NCI-H2081 (cell line): ENCODE results near the gene ZNF469.

Experiments
- DNase-seq, 2 experiments: peaks; one replicate each; lab custom pipeline; 2025; lab: John Stamatoyannopoulos, UW

The ZNF469 gene

DNA sequence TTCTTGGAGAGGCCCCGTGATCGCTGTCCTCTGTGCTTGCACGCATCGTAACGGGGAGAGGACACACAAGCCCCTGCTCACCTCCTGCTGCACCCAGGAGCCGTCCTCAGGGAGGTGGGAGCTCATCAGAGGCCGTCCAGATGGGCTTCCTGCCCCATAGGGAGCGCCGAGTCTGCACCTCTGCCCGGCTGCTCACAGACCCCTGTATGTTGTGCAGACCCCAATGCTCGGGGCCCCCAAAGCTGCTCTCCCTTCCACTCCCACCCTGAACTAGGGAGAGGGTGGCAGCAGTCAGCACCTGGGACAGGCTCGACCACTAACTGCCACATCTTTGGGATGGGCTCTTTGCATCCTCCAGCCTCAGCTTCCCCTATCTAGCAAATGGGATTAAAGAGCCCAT, 4.4 kb upstream of the ZNF469 start:
- DNase-seq = no peak

DNA sequence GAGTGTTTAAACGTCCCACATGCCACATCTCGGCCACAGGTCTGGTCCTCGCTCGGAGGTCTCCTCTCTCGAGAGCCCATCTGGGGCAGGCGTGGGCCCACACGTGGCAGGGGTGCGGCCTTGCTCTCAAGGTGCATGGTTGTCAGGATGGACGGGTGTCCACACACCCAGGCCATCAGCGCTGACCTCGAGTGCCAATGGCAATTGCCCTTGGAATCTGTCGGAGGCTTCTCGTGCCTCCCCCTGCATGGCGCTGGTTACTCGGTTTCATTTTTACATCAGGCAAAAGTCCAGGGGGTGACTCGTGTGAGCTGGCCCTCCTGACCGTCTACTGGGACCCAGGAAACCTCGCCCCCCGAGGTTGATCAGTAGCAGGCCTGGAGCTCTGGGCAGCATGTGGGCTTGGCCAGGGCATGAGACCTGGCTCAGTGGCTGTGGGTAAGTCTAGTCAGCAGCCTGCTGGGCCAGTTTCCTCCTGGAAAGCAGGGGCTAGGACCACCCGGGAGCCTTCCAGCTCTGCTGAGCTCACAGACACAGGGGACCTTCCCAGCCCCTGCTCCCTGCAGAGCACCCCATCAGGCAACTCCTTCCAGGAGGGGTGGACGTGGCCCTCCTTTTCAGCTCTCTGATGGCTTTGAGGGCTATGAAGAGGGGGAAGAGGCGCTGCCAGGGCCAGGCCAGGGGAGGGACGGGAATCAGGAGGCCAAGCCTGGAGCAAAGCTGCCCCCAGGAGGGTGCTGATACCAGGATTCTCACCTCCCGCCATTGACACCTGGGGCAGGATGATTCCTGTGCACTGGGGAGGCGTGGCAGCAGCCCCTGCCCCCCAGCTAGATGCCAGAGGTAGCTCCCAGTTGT, 3.7 kb upstream of the ZNF469 start:
- no peak for DNase-seq

DNA sequence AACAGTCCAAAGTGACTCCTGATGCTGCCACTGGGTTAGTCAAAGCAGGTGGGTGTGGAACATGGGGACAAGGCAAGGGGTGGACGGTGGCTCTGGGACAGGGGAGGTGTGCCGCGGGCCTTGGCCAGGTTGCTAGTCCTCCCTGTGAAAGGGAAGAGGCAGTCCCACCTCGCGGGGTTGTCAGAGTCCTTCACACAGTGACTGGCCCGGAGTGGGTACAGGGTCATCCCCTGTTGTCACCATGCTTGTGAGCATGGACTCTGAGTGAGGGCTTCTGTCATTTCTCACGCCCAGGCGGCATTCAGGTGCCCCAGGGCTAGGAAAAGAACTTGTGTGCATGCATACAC, 3.1 kb upstream of the ZNF469 start:
- no peak for DNase-seq

DNA sequence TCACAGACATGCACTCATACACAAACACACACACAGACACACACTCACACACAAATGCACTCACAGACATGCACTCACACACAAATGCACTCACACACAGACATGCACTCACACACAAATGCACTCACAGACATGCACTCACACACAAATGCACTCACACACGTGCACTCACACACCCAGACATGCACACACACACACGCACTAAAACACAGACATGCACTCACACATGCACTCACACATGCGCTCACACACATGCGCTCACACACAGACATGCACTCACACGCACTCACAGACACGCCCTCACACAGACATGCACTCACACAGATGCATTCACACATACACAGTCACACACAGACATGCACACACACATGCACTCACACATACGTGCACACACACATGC, 2.7 kb upstream of the ZNF469 start:
- DNase-seq = no peak

DNA sequence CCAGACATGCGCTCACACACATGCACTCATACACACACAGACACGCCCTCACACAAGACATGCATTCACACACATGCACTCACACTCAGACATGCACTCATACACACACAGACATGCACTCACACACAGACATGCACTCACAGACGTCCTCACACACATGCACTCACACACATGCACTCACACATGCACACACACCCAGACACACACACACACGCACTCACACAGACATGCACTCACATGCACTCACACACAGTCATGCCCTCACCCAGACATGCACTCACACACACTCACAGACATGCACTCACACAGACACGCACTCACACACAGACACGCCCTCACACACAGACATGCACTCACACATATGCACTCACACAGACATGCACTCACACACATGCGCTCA, 2.1 kb upstream of the ZNF469 start:
- DNase-seq = no peak

DNA sequence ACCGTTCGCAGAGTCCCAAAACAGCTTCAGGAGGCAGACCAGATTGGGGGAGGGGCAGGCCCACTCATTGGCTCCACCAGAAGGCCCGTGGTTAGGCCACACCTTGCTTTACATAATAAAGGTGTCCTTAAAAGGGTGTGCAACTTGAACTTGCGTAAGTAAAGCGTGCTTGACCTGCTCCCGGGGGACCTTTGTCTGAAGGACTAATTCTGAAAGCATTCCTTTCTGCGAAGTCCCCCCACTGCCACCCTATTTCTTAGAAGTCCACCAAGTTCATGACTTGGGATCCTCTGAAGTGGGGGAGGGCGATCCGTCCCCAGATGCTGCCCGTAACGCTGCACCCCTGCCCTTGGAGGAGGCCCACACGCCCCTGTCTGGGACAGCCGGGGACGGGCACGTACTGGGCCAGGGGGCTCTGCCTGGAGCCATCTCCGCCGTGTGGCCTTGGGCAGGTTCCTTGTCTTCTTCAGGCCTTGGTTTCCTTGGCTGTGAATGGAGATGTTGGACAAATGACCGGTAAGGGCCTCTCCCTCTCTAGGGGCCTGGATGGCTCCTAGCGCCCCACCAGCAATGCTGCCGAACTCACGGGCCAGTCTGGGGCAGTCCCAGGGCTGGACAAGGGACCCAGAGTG, 823 bp upstream of the ZNF469 start:
- DNase-seq = no peak

DNA sequence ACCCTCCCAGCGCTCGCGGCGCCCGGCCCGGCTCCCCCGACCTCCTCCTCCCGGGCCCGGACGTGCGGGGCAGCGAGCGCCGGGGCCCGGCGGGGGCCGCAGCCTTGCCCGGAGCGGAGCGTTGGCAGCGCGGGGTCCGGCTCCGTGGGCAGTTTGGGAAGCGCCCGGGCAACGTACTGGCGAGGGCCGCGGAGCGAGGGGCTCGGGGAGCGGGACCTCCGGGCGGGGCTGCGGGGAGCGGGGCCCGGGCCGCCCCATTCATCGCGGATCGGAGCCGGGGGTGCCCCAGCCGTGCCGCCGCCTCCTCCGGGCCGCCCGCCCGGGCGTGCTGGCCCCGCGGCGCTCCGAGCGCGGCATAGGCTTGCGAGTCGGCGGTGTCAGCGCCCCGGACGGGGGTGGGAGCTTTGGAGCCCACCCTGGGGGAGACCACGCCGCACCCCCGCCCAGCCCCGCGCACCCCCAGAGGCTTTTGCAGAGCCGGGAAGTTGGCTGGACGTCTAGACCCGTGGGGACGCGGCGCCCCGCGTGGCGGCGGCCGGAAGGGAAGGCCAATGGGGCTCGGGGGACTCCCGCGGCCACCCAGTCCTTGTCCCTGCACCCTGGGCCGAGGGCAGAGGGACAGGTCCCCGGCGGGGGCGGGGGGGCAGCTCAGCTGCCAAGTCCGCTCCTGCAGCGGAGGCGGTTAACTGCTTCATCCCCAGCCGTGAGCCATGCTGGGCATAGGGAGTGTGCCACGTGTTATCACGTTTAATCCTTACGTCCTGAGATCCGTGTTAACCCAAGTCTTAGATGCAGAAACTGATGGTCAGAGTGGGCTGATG, 852 bp downstream of the ZNF469 start:
- no peak for DNase-seq

DNA sequence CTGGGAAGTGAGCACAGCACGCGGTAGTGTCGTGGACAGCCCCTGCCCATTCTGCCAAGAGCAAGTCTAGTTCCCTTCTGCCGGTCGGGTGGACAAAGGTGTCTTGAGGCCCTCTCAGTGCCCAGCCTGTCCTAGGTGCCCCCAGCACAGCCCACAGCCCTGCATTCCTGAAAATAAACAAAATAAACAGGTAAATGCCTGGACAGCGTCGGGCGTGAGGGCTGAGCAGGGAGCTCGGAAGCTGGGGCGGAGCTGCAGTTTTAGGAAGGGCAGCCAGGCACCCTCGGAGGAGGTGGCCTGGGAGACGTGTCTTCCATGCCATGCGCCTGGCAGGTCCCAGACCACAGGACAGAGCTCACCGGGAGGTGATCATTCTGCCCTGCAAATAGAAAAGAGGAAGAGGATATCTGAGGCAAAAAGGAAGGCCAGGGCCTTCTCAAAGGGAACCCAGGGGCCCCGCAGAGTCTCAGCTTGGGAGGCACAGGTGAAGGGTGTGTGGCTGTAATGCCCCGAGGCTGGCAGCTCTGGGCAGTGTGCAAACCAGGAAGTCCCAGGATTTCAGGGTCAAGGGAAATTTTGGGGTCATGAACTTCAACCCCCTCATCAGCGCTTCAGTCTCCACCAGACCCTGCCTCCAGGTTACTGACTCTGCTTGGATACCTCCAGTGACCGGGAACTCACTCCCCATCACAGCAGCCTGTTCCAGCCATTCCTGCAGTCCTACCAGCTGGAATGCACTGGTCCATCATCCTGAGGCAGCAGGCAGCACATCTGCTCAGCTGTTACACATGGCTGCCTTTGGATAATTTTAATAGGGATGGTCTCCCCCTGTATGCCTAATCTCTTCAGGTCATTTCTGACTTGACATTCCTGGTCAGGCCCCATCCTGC, 1.7 kb downstream of the ZNF469 start:
- no peak for DNase-seq

DNA sequence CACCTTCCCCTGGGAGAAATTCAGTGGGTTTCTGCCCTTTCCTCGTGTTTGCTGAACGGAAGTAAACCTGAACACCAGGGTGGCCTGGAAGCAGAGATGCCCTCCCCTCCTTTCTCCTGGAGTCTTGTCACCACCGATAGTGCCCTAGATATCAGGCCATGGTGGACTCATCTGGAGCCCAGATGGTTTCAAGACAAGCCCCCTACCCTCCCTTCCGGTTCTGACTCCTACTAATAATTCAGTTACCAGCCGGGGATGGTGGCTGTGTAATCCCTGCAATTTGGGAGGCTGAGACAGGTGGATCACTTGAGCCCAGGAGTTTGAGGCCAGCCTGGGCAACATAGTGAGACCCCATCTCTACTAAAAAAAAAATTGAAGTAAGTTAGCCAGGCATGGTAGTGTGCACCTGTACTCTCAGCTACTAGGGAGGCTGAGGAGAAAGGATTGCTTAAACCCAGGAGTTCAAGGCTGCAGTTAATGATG, 2.4 kb downstream of the ZNF469 start:
- DNase-seq = no peak

DNA sequence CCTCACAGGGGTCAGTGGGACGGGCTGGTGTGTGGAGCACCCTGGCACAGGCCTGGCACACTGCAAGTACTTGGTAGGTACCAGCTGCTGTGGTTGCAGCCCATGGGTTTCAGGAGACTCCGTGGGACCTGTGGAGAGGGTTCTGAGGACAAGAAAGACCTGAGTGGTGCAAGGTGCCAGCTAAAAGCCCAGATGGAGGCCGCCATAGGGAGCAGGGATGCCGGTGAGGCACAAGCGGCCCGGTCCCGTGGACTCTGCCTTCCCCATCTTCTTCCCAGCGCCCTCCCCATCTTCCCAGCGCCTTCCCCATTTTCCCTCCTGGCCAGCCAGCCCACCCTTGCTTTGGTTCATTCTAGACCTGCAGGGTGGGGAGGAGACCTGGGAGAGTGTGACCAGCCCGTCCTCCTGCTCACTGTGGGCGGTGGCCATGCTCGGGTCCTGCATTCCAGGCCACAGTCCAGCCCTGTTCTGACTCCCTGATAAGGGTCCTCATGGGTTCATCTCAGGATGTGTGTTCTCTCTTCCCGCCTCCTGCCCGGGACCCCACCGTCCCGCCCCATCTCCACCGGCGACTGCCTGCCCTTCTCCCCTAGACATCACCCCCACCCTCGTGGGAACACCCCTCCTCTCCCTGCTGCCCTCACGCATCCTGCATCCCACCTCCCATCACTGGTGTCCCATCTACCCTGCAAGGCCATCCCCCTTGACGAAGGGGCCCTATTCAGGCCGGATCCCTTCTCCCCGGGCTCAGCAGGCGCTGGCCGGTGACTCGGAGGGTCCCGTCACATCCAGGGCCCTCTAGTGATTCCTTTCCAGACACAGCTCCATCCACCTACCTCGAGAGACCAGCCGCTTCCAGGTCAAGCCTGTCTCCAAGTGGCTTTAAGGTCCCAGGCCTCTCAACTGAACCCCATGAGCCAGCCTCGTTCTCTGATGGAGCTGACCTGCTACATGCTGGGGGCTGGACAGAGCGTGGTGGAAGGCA, 3.4 kb downstream of the ZNF469 start:
- DNase-seq = no peak

DNA sequence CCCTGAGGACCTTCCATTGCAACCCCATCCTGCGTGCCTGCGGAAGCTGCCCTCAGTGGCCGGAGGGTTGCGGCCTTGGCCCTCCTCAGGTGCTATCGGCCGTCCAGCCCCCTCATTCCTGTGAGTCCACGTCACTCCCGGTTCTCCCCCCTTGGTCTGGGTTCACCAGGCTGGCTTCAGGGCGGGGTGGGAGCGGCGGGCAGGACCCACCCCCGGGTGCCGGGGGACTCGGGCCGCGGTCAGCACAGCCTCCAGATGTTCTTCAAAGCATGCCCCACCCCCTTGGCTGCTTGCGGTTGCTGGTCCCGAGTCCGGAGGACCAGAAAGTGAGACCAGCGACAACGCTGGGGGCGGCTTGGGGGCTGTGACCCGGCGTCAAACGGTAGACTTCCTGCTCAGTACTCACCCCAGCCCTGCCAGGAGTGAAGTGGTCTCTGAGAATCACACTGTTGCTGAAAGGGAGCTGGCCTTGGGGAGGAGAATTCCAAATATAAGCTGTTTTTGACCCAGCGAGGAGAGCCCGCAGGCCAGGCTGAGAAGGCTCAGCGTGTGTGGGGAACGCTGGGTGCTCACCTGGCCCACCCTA, 4.5 kb downstream of the ZNF469 start:
- DNase-seq = no peak

DNA sequence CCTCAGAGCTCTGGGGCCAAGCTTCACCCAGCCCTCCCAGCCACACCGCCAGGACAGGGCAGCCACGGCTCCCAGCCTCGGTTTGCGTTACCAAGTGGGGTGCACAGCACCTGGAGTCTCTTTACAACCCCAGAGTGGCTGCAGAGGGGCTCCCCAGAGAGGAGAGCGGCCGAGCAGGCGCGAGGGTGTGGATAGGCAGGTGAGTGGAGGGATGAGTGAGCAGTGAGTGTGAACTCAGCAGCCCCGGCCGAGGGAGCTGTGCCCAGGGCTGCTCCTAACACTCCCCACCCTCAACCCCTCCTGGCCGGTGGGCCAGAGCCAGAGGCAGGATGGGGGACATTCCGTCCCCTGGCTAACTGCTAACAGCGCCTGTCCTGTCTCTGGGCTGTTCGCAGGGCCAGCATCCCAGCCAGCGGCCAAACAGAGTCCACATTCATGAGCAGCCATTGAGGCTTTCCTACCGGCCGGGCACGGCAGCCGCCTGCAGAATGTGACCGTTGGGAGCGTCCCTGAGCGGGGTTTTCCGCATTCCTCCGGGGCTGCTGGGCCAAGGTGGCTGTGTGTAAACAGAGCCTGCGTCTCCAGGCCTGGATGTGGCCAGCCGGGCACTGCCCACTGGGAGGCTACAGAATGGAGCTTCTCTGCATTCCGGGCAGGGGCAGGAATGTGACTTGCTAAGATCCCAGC, 5.3 kb downstream of the ZNF469 start:
- no peak for DNase-seq

DNA sequence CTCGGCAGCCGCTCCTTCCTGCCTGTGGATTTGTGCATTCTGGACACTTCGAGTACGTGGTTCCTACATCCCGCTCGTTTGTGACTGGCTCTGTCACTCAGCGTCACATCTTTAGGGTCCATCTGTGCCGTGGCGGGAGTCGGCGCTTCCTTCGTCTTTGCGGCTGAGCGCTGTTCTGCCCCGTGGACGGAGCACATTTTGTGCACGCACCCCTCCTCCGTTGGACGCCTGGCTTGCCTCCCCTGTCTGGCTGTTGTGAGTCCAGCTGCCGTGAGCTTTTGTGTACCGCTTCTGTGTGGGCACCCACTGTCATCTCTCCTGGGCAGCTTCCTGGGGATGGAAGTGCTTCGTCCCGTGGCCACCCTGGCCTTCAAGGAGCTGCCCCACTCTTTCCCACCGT, 6.4 kb downstream of the ZNF469 start:
- DNase-seq = no peak

DNA sequence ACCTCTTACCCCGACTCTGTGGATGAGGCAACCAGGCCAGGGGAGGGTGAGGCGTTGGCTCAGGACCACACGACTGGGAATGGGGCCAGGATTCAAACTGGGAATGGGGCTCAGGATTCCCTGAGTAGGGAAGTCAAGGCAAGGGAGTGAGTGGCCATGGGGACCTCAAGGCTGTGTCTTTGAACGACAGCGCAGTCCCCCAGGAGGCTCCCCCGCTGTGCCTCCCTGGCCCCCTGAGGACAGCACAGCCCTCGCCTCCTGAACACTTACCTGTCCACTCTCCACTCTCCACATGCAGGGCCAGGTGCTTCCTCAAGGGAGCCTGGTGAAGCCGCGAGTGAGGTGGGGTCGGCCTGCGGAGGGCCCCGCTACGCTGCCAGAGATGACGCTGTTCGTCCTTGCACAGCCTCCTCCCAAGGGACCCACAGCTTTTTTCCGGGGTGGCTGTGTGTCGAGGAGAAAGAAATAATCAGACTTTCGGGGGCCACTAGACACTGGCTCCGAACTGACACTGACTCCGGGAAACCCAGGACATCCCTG, 6.9 kb downstream of the ZNF469 start:
- no peak for DNase-seq

DNA sequence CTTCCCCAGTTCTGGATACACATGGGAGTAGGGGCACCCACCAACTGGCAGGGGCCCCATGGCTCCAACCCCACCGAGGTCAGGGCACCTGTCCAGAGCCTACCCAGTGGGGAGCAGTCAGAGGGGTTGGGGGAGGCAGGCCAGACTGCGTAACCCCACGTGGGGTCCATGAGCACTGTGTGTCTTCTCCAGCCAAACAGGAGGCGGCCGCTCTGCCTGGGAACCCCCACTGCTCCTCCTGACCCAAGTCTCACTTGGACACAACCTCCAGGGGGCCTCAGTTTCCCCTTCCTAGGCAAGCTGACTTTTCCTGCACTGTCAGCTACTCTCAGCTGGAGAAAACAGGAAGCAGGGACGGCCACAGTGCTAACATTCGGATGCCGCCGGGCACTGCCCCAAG, 7.5 kb downstream of the ZNF469 start:
- no peak for DNase-seq

DNA sequence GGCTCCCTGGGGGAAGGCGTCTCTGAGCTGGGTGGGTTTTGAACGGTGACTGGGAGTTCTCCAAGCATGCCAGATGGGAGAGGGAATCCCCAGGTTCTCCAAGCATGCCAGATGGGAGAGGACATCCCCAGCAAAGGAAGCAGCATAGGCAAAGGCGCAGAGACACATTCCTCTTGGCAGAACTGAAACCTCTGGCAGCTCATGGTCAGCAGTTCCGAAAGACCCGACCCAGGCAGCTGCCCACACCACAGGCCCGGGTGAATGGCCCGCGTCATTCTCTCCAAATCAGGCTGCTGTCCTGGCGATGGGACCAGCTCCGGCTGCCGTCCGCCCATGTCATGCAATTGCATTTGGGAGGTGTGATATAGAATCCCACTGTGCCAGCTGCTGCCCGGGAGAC, 8.0 kb downstream of the ZNF469 start:
- no peak for DNase-seq

DNA sequence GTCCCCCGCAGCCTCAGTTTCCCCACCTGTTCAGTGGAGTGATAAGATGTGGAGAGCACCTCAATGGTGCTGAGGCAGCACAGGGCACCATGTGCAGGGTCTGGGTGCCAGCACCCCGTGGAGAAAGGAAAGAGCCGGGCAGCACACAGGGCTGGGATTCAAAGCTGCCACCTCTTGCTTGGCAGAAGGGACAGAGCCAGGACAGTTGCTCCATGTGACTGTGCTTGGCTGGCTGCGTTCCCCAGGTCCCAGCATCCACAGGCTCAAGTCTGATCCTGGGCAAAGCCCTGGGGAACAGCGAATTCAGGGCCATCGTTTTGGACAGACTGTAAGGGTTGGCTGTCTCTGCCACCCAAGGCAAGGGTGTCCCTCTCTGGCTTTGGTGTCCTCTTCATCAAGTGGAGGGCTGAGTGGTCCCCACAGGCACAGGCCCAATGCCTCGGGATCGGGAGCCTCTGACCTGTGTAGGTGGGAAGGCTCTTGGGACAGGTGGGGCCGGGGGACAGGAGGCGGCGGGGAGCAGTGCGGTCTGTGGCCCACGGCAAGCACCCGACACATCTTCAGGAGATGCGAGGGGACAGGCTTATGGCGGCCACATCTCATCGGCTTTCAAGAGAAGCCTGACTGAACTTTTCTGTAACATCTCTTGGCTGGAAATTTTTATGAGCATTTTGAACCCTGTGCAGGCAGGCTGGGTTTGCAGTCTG, 8.5 kb downstream of the ZNF469 start:
- DNase-seq = no peak

DNA sequence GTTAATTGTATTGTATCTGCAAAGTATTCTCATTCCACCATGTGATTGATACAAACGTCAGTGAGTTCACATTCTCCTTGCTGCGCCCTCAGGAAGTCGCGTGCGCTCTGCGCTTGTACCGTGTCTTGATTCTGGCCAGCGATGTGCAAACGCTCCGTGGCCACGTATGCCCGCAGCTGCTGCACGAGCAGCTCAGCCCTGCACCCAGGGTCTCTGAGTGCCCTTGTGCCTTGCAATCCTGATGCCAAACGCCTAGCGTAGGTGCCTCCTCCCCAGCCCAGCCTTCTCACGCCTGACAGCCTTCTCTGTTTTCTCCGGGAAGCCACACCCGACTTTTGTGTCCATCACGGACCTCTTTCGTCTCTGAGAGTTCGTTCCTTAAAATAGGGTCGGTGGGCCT, 9.4 kb downstream of the ZNF469 start:
- DNase-seq = no peak

DNA sequence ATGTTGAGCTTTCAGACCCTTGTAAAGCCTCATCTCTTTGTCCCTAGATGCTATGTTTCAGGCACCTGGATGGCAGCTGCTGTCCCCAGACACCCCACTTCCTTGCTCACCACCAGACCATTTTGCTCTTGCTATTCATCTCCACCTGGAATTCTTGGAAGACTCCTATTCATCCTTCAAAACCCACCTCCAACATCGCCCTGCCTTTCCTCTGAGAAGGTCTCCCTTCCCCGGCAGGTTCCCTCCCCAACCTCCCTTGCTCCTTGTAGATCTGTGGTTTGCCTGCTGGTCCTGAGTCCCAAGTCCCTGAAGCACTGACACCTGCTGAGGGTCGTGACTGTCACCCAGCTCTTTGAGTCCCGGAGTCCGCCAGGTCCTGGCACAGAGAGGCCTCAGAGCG, 9.9 kb downstream of the ZNF469 start:
- DNase-seq = no peak
